Activated CD8-positive, alpha-beta memory T cell treated with anti-CD3 and anti-CD28 coated beads, Interleukin-2, amount 50 U/mL, for 4 hours (primary cell): ENCODE data around the gene LINS1.

ENCODE experiments used
- DNase-seq: peaks from one replicate; pipeline ENCODE4 v3.0.0-alpha.2; 2020

Gene LINS1

GRCh38 chr15:100547961-100548360 is 54.0 kb downstream of the LINS1 start:
- no peak for DNase-seq

DNA sequence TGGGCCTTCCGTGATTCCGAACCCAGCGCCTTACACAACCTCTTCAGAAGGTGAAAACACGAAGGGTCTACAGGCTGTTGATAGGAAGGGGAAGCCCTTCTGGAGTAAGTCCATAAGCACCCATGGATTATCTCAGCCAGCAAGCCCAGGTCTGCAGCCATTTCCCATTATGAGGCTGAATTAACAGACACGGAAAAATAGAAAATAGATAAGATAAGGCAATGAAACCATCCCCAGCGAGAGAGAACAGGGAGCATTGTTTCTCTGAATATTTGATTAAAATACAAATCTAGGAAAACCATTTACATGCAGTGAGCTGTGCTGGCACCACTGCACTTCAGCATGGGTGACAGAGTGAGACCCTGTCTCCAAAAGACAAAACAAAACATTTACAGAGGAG is 57.0 kb downstream of the LINS1 start:
- DNase-seq: no peak

DNA sequence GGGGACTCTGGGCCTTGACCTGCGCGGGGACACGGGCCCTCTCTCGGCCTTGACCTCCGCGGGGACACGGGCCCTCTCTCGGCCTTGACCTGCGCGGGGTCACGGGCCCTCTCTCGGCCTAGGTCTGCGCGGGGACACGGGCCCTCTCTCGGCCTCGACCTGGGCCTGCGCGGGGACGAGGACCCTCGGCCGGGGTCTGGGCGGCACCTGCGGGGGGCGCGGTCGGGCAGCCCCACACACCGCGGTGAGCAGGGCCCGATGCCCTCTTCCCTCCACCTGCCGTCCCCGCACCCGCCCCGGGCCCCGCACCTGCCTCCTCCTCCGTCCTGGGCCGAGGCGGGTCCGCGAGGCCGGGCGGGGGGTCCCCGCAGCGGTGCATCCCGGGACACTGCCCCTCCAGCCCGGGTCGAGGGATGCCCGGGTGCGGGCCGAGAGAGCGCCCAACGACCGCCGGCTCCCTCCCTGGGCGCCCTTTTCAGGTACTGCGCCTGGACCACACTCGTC is 57.6 kb downstream of the LINS1 start:
- no peak for DNase-seq

DNA sequence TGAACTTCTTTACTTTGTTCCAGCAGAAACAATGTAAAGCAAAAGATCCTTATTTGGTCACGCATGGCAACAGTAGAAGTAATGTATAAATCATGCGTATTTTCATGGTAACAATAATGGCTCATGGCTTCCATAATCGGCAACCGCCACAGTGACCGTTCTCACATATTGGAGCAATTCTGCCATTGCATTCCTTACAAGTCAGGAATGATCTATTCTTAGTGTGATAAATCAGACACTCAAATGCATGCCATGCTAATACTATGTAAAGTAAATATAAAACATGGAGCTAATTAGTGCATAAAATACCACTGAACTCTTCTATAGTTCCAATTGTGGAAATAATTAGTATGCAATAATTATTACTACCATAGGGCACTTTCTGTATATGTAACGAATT is 59.7 kb downstream of the LINS1 start:
- no peak for DNase-seq

DNA sequence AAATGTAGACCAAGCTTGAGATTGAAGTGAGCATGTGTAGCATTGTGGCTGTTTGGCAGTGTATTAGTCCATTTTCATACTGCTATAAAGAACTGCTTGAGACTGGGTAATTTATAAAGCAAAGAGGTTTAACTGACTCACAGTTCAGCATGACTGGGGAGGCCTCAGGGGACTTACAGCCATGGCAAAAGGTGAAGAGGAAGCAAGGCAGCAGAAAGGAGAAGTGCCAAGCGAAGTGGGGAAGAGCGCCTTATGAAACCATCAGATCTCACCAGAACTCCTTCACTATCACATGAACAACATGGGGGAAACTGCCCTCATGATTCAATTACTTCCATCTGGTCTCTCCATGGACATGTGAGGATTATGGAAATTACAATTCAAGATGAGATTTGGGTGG is 64.7 kb downstream of the LINS1 start:
- no peak for DNase-seq

GRCh38 chr15:100536733-100537132 is 65.3 kb downstream of the LINS1 start:
- no peak for DNase-seq

DNA sequence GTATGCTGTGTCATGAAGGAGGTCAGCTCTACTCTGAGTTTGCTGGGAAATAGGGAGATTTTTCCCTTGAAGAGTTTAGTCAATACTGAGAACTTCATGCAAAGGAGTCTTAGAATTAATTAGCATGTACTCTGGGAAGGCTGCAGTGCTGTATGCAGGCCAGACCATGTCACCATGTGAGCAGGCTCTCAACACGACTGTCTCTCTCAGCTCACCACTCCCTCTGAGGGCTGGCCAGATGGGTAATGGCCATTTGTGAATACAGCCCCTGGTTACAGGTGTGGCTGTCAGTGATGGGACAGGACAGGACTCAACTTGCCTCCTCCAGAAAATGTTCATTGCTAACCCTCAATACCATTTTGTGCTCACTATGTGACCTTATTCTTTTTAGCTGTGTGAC is 68.1 kb downstream of the LINS1 start:
- no peak for DNase-seq

DNA sequence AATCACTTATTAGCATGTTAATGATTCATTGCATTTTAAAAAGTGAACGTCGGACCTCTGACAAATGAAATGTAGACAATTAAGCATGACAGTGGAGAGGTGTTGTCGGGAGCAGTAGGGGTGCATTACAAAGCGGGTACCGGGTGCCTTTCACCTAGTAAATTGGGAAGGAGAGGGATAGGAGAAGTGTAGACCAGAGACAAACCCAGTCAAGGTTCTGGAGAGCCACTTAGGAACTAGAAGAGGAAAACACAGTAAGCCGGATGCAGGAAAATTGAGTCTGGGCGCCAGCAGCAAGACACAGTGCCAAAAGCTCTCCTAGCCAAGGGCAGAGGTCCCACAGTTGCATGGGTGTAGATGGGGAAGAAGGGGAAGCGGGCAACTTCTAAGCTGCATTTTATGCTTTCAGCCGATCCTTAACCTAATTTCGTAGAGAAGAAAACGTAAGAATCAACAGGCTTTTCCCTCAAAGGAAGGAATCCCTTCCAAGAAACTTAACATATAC is 70.1 kb downstream of the LINS1 start:
- DNase-seq: no peak

GRCh38 chr15:100531204-100531603 is 70.8 kb downstream of the LINS1 start:
- no peak for DNase-seq

DNA sequence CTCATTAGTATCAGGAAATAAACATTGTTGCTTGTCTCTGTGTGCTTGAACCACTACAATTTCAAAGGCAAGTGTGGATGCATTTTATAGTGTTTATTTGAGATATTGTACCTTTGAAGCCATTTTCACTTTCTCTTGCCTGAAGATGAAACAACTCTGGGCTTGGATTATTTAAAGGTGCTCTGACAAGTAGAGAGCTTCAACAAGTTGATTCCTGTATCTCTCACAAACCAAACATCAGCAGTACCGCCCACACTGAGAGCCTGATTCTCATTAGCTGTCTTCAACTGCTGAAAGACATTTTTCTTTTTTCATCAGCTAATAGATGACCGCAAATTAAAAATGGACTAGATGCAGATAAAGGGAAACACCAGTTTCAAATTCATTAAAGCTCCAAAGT is 72.4 kb downstream of the LINS1 start:
- DNase-seq: no peak

DNA sequence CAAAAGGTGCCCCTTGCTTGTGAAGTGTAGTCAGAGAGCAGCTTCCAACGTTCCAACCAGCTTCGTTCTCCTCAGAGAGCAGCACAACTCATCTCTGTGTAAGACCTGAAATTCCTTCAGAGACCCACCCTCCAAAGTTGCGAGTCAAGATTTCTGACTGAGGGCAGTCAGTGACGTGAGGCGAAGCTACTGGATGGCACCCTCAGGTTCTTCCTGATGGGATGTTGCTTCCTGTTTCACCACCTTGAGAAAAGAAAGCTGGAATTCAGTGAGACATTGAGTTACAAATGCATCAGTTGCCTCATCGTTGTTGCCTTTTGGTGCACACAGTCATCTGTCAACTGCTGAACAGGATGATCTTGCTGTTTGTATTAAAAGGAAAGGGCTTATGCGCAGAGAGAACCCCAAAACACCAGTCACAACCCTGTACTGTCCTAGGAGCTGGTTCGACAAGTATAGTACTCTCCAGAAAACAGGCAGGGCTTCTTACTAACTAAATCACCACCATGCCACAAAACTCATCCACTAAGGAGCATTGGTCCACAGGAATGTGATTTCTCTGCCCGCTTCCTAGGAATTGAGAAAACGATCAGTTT is 73.1 kb downstream of the LINS1 start, which contains the start of gene CERS3:
TSS of gene CERS3 (minus strand) at position 118 of the 596 bp plus-strand sequence. CDS start 27,101 bp downstream, outside the sequence.
- no peak for DNase-seq

DNA sequence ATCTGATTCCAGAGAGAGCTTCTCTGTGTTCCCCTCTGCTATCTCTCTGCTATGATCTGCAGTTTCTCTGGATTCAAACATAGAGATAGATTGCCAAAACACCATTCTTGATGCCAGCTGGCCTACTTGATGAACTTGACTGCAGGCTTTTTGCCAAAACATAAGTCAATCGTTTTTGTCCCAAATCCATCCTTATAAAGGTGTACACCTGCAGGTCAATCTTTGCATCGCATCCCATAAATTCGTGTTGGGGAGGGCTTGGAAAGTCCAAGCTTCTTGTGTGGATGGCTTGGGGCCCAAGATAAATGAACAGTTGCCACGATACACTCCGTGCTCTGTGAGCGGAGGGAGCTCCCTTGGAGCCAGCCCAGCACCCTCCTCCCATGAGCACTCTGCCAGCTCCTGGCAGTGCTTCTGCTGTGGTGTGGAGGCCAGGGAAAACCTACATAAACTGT is 75.9 kb downstream of the LINS1 start:
- DNase-seq: no peak

GRCh38 chr15:100525436-100525835 is 76.5 kb downstream of the LINS1 start:
- no peak for DNase-seq

DNA sequence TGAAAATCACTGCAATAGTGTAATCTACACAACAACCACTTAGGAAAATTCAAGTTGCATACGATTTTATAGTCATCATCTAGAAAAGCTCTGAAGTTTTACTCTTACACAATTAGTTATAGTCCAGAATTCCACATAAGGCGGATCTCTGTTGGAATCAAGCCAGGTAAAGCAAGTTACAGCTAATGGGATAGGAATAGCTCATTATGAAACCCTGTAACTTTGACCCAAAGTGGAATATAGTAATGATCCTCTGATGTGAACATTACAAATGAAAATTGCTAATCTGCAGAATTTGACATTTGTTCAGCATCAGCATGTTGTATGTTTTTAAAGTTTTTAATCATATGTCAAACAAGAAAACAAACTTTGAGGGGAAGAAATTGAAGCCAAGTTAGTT is 77.7 kb downstream of the LINS1 start:
- DNase-seq: no peak

DNA sequence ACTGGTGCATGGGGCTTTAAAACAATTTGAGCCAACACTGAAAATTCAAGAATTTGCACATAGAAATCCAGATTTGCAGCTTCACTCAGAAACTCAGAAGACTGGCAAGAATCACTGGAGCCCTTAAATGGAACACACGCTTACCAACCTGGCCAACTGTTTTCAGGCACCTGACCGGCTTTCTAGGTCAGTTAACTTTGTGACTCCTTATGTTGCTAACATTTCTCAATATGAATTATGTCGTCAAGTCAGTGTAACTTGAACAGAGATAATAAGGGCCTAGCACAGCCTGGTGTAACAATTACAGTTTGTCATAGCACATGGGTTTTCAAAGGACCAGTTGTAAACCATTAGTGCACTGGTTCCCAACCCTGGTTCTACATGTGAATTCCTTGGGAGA is 80.1 kb downstream of the LINS1 start:
- DNase-seq: no peak

DNA sequence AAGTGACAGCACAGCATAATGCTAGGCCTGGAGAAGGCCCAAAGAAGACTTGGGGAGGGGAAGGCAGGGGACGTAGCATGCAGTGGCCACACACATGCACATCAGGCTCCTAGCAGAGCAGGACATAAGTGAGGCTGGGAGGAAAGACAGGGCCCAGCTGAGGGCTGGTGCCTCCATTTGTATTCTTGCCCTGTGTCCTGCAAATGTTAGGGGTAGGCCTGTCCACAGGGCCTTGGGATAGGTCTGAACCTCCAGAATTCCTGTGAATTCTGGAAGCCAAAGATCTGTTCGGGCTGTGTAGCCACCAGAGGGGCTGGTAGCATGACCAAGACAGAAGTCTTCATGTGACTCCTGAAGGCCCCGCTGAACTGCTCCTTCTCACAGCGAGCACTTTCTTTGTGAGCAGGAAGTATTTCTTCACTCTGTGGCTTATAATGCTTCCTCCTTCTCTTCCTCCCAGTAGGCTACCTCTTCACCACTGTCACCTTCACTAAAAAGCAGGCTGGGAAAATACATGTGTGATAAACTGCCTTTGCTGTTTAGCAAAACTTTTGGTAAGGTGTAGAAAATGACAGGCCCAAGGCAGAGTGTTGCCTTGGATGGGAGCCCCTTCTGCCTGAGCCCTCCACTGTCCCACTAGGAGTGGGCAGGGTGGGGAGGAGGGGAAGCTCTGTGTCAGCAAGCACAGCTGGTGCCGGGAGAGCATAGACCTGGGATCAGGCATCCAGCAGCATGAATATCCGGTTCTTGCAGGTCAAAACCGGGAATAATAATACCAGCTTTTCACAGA is 81.7 kb downstream of the LINS1 start:
- no peak for DNase-seq

GRCh38 chr15:100517846-100518245 is 84.1 kb downstream of the LINS1 start:
- DNase-seq: no peak
